Kidney capillary endothelial cell (primary cell): ENCODE results near the gene SF3A2.

Experiments
- DNase-seq: peaks from one replicate; pipeline ENCODE4 v3.0.0-alpha.2; 2018; ENCODE audit warnings: low spot score

The SF3A2 gene

DNA sequence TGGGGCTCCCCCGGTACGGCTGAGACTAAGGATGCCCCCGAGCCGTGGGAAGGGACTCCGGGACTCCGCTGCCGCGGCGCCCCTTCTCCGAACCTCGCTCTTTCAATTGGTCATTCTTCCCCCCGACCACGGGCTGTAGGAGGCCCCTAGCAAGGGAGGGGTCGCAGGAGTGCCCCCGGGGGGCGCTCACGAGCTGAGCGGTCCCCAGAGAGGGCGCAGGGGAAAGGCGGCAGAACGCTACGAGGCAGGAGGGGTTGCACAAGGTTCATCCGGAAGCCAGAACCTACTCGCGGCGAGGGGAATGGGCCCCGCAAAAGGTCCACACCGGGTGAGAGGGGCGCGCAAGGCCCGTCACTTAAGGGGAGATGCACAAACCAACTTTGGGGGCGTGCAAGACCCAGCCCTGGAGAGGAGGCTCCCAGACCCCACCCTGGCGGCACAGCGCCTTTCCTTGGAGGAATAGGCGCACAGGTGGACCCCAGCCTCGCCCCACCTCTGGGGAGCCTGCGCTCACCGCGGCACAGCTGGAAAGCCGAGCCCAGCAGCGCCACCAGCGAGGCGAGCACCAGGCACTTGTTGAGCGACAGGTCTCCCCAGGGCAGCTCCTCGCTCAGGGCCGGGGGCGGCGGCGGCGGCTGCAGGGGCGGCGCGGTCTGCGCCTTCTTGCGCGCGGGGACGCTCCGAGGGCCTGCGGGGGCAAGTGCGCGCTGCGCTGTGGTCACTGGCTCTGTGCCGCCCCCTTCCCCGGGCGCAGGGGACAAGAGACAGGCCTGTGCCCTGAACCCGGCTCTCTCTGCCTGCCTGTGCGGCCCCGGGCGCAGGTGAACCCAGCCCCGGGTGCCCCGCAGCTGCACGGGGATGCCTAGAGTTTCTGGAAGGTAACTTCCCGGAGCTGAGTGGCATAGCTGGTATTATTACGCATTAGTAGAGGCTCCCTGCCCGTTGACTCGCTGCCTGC is 16.8 kb downstream of the SF3A2 start:
- no peak for DNase-seq

DNA sequence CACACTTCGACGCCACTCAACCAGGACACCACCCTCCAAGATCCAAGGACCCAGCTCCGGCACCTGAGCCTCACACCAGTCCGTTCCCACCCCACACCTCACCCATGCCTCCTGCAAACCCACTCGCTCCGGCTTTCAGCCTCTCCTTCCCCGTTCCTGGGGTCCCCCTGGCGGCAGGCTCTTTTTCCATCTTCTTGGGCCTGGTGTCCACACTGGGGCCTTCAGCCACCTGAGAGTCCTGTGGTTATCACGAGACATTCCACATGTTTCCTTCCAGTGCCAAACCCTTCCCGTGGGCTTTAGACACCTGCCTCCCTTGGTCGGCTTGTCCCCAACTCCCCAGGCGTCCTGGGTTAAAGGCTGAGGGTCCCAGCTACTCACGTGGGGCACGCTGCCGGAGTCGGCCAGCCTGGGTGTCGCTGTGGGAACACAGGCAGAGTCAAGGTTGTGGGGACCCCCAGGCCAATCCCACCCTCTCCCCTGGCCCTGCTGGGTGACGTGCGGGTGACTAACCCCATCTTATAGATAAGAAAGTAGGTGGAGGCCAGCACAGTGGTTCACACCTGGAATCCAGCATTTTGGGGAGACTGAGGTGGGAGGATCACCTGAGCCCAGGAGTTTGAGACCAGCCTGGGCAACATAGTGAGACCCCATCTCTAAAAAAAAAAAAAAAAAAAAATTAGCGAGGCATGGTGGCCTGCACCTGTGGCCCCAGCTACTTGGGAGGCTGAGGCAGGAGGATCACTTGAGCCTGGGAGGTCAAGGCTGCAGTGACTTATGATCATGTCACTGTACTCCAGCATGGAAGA is 17.6 kb downstream of the SF3A2 start:
- no peak for DNase-seq

DNA sequence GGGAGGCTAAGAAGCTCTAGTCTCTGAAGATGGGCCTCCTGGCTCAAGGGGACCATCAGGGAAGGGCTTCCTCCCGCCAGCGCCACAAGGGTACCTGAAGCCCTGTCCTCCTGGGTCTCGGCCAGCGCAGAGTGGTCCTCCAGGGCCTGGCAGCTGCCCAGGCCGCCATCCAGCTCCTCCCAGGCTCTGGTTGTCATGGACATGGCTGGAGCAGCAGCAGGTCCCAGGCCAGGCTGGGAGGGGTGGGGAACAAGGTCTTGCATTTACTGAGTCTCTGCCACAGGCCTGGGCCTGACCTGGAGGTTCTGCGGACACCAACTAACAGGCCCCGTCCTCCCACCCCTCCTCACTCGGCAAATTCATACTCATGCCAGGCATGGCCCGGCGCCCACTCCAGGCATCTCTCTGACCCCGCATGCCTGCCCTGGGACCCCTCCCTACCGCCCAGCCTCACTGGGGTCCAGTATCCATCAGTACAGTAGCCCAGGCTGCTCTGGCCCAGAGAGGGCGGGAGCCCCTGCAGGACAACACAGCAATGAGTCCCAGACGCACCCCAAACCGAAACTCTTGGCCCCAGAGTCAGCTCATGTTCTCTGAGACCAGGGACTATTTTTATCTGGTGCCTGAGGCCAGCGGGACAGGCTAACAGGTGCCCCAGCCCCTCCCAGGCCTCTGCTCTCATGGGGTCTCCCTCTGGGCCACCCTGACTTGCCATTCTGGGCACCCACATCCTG is 18.7 kb downstream of the SF3A2 start:
- no peak for DNase-seq

DNA sequence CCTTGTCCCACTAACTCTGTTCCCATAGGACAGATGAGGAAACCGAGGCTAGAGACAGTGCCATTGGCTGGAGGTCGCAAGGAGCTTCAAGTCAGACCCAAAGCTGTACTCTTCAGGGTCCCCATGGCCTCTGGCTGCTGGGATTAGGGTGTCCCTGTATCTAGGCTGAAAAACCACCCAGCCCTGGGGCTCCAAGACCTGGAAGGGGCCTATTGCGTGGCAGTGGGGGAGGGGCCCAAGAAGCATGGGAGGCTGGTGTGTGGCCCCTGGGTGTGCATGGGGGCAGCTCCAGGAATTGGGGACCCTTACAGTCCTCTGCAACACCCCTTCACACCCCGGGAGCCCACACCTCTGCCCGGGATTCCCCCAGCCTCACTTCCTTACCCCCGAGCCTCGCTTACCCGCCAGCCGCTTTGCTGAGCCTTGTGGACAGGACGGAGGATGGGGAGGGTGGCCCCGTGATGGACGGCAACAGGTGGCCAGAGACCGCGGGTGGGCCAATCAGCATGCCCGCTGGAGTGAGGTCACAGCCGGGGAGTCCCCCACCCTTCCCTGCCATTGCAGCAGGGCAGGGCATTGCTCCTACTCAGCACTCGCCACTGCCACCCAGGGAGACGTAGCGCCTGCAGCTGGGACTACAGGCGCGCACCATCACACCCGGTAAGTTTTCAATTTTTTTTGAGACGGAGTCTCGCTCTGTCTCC is 19.5 kb downstream of the SF3A2 start, which contains the start of gene JSRP1:
TSS of gene JSRP1 (minus strand) at position 436 of the 704 bp plus-strand sequence. CDS start 1,103 bp downstream, outside the sequence.
- no peak for DNase-seq

DNA sequence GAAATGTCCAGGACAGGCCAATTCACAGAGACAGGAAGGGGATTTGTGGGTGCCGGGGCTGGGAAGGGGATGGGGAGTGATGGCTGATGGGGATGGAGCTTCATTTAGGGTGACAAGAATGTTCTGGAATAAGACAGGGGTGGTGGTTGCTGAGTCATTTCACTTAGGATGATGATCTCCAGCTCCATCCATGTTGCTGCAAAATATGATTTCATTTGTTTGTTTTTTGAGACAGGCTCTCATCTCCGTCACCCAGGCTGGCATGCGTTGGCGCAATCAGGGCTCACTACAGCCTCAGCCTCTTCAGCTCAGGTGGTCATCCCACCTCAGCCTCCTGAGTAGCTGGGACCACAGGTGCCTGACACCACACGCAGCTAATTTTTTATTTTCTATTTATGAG is 22.7 kb downstream of the SF3A2 start:
- DNase-seq: no peak

DNA sequence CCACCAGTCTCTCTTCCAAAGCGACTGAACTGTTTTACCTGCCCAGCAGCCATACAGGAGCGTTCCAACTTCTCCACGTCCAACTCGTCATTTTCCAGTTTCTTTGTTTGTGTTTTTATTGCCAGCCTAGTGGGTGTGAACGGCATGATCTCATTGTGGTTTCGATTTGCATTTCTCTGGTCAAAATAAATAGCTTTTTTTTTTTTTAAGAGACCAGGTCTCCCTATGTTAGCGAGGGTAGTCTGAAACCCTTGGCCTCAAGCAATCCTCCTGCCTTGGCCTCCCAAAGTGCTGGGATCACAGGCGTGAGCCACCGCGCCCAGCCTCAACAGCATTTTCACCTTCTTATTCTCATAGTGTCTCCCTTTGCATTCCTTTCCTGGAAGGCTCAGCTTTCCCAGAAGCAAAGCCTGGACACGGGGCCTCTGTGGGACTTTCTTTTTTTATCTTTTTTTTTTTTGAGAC is 23.7 kb downstream of the SF3A2 start:
- no peak for DNase-seq

DNA sequence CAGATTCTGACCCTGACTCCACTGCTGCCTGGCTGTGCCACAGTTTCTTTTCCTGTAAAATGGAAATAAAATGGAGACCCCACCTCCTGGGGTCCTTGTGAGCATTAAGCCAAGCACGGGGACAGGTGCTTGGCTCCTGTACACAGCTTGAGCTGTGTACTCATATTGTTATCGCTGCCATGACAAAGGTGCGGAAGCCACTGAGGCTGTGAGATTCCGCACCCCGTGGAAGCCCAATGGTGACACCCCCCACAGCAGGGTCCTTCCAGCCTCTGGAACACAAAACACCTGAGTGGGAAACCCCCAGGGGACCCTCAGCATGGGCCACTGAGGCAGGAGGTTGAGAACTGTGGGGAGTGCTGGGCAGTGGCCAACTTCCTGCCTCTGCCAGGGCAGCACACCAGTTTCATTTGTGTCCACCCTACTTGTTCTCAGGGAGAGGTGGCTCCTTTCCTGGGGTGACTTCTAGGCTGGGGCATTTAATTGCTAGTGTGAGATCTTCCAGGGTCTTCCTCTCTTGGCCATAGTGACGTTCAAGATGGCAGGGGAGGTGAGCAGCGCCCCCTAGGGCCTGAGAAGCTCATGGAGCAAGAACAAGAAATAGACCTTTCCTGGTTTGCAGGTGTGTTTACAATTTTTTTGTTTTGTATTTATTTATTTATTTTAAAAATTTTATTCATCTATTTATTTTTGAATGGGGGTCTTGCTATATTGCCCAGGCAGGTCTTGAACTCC is 25.0 kb downstream of the SF3A2 start:
- no peak for DNase-seq

DNA sequence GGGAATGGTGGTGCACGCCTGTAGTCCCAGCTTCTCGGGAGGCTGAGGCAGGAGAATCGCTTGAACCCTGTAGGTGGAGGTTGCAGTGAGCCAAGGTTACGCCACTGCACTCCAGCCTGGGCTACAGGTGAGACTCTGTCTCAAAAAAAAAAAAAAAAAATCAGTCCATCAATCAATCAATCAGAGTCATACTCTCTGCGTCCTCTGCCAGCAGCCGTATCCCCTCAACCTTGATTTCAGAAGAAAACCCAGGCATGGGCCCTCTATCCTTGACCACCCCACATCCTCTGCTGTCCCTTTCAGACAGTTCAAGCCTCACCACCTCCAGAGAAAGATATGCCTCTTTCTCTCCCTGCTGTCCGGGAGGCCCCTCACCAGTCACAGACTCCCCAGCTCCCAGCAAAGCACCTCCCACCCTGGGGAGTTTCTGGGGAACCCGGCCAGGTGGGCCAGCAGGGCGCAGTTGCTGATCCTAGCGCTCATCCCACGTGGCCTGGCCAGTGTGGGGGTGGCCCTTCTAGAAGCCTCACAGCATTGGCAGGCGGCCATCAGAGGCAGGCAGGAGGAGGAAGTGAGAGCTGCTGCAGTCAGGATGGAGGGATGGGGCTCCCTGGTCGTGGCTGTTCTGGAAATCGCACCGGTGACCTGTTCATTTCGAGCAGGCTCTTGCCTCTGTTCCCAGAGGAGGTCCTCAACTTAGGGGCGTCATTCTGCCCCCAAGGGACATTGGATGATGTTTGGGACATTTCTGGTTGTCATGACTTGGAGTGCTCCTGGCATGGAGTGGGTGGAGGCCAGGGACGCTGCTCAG is 29.8 kb downstream of the SF3A2 start:
- DNase-seq: no peak

DNA sequence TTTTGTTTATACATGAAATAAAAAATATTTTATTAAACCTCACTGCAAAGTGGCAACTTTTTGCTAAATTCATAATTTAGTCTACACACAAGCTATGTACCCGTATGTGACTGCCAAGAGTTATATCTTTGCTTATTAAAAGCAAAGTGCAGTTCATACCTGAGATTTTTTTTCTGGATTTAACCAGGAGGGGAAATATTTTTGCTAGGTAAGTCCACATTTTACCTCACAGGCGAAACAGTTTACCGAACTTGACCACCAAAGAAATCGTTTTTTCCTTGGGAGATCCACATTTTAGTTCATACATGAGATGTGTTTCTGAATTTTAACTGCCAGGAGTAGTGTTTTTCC is 31.8 kb downstream of the SF3A2 start:
- no peak for DNase-seq

DNA sequence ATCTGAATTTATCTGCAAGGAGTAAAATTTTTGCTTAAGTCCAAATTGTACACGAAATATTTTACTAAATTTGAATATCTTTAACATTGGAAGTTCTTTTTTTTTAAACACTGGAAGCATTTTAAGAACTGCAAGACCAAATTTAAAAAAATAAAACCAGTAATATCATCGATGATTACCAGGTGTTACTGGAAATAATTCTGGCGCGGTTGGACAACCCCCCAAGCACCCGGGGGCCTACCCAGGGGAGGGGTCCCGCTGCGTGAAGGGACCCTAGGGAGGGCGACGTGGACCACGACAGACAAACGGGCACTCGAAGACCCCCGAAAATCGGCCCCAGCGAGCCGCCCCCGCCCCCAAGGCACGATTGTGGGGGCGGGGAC is 32.2 kb downstream of the SF3A2 start:
- DNase-seq: no peak

DNA sequence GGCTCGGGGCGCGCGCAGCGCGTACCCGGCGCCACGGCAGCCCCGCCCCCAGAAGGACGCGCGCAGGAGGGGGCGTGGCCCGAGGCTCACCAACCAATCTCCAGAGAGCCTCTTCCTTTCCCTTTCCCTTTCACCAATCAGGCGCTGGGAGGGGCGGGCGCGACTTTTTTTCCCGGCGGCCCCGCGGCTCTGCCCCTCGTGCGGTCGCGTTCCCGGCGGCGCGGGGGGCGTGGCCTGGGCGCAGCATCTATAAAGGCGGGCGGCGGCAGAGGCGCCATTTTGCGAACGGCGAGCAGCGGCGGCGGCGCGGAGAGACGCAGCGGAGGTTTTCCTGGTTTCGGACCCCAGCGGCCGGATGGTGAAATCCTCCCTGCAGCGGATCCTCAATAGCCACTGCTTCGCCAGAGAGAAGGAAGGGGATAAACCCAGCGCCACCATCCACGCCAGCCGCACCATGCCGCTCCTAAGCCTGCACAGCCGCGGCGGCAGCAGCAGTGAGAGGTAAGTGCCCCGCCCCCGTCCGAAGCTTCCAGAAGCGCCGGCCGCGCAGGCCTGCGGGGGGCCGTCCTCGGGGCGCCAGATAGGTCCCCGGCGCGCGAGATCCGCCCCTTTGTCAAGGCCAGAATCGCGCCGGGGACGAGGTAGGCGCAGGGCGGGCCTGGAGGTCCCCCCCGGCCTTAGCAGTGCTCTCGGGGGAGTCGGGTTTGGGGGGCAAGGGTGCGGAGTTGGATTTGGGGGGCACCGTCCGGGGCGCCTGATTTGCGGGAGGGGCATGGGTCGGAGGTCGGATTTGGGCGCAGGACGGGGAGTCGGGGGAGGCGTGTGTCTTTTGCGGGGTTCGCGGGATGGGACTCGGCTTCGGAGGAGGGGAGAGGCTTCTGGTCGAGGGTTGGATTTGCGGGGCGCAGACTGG is 32.9 kb downstream of the SF3A2 start:
- peak; percentile 97 for DNase-seq

DNA sequence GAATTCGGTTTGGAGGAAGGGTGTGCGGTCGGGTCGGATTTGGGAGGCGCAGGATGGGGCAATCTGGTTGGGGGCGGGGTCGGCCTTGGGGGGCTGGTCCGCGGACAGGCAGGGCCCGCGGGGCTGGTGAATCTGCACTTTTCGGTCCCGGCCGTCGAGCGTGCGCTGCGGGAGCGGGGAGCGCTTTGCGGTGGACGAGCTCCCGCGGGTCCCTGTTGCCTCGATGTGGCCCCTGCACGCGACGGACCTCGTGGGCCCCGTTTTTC is 33.5 kb downstream of the SF3A2 start:
- DNase-seq: no peak

DNA sequence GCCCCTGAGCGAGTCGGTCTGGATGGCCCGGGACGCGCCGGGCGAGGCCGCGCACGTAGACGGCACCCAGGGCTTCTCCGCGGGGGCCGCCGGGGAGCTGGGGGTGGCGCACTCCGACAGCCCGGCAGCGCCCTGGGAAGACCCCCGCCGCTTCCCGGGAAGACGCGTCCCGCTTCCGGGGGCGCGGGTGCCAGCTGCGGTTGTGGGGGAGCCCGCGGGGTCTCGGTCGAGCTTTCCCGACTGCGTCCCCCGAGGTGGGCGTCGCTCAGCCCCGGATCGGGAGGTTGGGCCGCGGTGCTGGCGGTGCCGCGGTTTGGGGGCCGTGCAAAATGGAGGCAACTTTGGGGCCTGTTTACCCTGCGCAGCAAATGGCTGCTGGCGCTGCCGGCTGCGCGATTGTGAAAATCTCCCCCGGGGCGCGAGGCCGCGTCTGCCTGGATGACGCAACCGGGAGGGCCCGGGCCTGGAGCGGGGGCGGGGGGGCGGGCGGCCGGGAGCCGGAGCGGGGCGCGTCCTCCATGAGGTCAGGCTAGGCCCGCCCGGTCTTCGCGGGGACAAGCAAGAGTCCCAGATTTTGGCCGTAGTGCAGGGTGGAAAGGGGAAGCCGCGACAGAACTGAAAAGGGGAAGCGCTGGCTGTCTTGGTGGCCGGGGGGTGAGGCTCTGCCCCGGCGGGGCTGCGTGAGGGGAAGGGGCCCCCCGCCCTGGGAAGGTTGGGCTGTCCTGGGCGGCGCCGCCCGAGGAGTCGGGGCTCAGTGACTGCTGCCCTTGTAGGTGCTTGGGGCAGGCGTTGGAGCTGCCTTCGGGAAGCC is 34.0 kb downstream of the SF3A2 start:
- DNase-seq: no peak

DNA sequence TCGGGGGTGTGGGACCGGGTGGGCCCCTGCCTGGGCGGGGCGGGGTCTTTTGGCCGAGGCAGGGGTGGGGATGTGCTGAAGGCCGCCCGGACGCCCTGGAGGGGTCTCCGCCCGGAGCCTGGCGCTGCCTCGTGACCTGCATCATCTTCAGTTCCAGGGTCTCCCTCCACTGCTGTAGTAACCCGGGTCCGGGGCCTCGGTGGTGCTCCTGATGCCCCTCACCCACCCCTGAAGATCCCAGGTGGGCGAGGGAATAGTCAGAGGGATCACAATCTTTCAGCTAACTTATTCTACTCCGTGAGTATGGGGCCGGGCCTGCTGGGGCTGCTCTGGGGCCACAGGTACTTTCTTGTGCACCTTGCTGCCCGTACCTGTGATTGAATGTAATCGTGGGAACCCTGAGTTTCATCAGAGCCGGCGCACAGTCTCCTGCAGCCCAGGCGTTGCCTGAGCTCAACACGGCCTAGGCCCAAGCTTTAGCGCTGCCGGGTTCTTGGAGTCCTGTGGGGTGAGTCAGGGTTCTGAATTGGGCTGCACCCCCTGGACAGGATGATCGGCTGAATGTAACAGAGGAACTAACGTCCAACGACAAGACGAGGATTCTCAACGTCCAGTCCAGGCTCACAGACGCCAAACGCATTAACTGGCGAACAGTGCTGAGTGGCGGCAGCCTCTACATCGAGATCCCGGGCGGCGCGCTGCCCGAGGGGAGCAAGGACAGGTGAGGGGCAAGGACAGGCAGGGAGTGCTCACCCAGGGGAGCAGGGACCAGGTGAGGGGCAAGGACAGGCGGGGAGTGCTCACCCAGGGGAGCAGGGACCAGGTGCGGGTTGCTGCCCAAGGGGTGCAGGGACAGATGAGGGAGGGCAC is 34.8 kb downstream of the SF3A2 start:
- no peak for DNase-seq

DNA sequence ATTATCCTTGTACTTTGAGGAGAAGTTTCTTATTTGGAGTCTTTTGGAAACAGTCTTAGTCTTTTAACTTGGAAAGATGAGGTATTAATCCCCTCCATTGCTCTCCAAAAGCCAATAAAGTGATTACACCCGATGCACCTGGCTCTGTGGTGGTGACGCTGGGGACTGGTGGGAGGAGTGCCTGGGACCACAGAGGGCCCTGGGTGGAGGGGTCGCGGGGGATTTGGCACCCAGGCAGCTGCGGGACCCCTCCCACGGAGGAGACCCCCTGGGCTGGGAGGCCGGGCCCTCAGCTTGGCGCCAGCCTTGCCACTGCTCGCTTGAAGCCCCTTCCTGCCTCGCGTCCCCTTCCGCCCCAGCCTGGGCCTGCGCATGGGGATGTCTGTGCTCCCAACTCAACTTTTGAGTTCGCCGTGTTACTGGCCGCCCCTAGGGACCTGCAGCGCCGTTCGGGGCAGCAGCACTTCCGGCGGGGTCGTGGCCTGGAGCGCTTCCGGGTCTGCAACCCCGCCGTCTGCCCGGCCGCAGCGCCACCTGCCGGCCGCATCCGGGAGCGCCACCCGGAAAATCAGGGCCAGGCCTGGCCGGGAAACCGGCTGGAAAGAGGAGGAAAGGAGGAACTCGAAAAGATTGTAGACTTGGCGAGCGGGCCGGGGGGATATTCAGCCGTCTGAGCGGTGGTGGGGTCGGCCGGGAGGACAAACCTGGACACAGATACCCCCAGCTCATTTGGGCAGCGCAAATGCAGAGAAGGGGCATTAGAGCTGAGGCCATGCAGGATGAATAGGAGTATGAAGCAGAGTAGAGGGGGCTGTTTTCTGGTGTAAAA is 36.9 kb downstream of the SF3A2 start:
- peak; percentile 79 for DNase-seq

DNA sequence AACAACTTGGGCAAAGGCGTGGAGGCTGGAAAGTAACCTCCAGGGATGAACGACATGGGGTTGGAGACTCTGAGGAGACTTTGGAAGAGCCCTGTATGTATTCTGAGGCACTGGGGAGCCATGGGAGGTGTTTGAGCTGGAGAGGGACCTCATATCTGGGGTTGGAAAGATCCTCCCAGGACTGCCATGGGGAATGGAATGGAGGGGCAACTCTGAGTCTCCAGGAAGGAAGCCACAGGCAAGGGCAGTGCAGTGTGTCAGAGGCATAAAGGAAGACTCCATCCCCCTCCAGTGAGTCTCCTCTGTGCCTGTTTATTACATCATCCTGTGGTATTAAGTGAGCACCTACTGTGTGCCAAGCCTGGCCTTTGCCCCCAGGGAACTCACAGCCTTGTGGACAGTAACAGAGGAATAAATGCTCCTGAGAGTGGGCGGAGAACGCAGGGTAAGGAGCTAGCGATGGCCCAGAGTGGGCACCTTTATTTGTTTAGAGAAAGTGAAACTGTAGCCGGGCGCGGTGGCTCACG is 37.6 kb downstream of the SF3A2 start:
- no peak for DNase-seq
